NCI-H2029 treated with DMSO at 0.1 percent for 48 hours (cell line): Measurements from ENCODE around the gene PPP1R3G.
"Not testable (repeated sequence)": the region's sequence is repeated elsewhere in the genome, so short reads cannot be mapped to it uniquely, and the experiment has no call there.

Source experiments
- DNase-seq: peaks from one replicate; lab custom pipeline; 2025; lab: John Stamatoyannopoulos, UW

PPP1R3G gene

GRCh38 chr6:5084781-5085647 is at the start of gene PPP1R3G:
TSS of gene PPP1R3G (plus strand) at chr6:5085341. CDS start at chr6:5085486, 145 bp downstream.
- DNase-seq = no peak

GRCh38 chr6:5036269-5036668 is 48.9 kb upstream of the PPP1R3G start:
- DNase-seq = no peak

- DNase-seq = no peak
These were observed 43.2 kb upstream of the PPP1R3G start for GRCh38 chr6:5041955-5042354.

- no peak for DNase-seq
These were observed 42.7 kb upstream of the PPP1R3G start for GRCh38 chr6:5042436-5042835.

GRCh38 chr6:5044866-5045265 is 40.3 kb upstream of the PPP1R3G start:
- DNase-seq = no peak

GRCh38 chr6:5045416-5045815 is 39.7 kb upstream of the PPP1R3G start:
- DNase-seq = no peak

- DNase-seq = no peak
These were observed 38.7 kb upstream of the PPP1R3G start for GRCh38 chr6:5046430-5046829.

- DNase-seq = no peak
These were observed 35.1 kb upstream of the PPP1R3G start for GRCh38 chr6:5050009-5050408.

GRCh38 chr6:5051394-5051793 is 33.7 kb upstream of the PPP1R3G start:
- DNase-seq = no peak

- DNase-seq = no peak
These were observed 32.1 kb upstream of the PPP1R3G start for GRCh38 chr6:5053038-5053437.

GRCh38 chr6:5053864-5054244 is 31.3 kb upstream of the PPP1R3G start:
- peak; percentile 67 for DNase-seq

- no peak for DNase-seq
These were observed 30.8 kb upstream of the PPP1R3G start for GRCh38 chr6:5054245-5054873.

- DNase-seq = no peak
These were observed 30.0 kb upstream of the PPP1R3G start for GRCh38 chr6:5055118-5055517.

- no peak for DNase-seq
These were observed 26.9 kb upstream of the PPP1R3G start for GRCh38 chr6:5058254-5058653.

- DNase-seq = no peak
These were observed 25.9 kb upstream of the PPP1R3G start for GRCh38 chr6:5059036-5059896.

- DNase-seq = not testable (repeated sequence)
These were observed 24.7 kb upstream of the PPP1R3G start for GRCh38 chr6:5060439-5060838.

GRCh38 chr6:5061152-5061551 is 24.0 kb upstream of the PPP1R3G start:
- no peak for DNase-seq

- DNase-seq = no peak
These were observed 21.5 kb upstream of the PPP1R3G start for GRCh38 chr6:5063617-5064016.

- DNase-seq = no peak
These were observed 18.6 kb upstream of the PPP1R3G start for GRCh38 chr6:5066456-5067093.

GRCh38 chr6:5067305-5067704 is 17.8 kb upstream of the PPP1R3G start:
- no peak for DNase-seq

- no peak for DNase-seq
These were observed 16.9 kb upstream of the PPP1R3G start for GRCh38 chr6:5068153-5068751.

GRCh38 chr6:5071216-5071615 is 13.9 kb upstream of the PPP1R3G start:
- no peak for DNase-seq
